Erythroblast (primary cell): ENCODE data around the gene STK10.
A peak's percentile ranks its signal among the peaks of the same experiment; 100 is the strongest.

Experiments
- DNase-seq, 2 experiments: peaks; one replicate each; lab custom pipeline; 2025; lab: John Stamatoyannopoulos, UW
- GATA1 ChIP-seq: IDR thresholded peaks from 2 replicates; pipeline ENCODE4 v1.6.1; 2011; ENCODE audit warnings: low read depth, mild to moderate bottlenecking, control low read depth, low read length, moderate library complexity
- POLR2A ChIP-seq: IDR thresholded peaks from 2 replicates; pipeline ENCODE4 v1.6.1; 2011; ENCODE audit warnings: mild to moderate bottlenecking, low read length

Gene STK10

DNA sequence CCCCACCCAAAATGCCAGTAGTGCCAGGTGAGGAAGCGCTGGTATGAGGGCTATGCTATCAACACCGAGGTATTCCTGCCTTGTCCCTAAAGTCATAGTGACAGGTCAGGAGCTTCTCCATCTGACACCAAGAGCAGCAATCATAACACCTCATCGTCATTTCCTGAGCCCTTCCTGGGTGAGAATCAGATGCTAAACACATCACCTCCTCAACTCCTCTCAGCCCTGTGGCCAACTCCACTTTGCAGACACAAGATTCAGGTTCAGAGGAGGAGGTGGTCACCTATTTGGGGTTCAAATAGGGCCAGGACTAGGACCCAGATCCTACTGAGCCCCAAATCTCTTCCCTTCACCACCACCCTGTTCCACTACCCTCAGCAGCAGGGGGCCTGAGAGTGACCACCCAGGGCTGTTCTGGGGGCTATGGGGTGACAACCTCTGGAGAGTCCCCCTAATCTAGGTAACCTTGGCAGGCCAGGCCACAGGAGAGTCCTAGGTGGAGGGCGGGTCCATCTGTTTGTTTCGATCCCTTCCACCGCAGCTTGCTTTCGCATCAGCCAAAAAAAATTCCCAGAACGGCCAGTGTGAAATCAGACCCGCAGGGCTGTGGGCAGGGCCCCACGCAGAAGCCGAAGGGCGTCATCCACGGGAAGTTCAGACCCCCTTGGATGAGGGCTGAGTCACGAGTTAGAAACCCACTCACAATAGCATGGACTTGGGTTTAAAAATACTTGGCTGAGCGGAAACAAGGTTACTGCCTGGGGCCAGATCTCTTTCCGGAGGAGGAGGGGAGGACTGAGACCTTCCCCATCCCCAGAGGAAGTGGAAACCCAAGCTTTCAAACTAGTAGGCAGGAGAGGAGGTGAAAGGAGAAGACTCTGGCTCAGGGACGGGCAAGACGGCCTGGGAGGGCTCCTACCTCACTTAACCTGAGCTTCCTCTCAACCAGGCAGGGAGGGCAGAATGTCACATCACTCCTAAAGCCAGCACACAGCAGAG is 8.7 kb downstream of the STK10 start:
- no peak for DNase-seq
- TF ChIP-seq GATA1 (no peak), POLR2A (no peak)

DNA sequence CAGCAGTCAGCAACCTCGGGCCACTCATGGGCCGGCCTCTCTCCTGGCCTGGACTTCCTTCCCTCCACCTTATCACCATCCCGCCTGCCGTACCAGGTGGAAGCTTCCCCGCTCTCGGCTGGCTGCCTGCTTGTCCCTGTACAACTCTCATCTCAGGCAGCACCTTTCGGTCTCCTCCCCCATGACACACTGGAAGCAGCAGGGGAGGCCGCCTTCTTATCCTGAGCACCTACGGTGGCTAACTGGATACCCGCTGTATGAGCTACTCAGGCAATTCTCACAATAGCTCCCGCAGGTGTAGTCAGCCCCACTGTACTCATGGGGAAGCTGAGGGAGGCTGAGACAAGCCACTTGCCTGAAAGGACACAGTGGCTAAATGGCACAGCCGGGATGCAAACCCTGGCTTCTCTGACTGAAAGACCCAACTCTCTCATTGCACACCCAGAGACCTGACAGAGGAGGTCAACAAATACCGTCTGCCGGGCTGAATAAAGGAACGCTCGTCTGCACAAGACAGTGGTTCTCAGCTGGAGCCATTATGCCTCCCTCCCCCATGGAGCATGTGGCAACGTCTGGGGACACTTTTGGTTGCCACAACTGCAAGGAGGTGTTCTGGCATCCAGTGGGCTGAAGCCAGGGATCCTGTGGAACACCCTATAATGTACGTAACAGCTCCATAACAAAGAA is 9.6 kb downstream of the STK10 start:
- DNase-seq = no peak
- TF ChIP-seq GATA1 (no peak), POLR2A (no peak)

DNA sequence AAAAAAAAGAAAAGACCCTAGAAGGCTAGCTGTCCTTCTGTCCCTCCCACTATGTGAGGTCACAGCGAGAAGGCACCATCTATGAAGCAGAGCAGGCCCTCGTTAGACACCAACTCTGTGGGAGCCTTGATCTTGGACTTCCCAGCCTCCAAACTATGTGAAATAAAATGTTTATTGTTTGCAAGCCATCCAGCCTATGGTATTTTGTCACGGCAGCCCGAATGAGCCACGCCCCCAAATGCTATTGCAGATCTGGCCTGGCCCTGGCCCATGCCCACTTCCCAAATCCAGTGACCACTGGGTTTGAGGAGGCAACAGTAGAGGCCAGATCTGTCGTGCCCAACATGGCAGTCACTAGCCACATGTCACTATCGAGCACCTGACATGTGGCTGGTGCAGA is 10.8 kb downstream of the STK10 start:
- no peak for TF ChIP-seq GATA1
- no peak for TF ChIP-seq POLR2A
- DNase-seq = no peak

DNA sequence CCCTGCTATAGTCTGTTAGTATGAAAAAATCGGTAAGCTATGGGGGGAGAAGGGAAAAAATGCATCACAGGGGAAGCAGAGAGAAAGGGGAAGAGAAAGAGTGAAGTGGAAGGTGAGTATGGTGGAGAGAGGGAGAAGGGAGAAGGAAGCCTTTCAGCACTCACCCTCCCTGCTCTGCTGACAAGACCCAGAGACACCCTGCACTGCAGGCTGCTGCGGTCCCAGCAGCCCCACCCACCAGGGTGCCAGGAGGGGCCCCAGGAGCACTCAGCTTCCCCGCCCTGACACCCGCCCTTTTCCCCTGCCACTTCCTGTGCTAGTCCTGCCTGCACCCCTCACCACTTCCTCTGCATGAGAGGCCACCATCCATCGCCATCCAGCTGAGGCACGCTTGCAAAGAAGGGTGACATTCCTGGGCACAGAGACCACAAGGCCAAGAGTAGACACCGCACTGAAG is 12.7 kb downstream of the STK10 start:
- peak; percentile 77 to 81 for DNase-seq
- no peak for TF ChIP-seq GATA1
- TF ChIP-seq POLR2A = no peak

DNA sequence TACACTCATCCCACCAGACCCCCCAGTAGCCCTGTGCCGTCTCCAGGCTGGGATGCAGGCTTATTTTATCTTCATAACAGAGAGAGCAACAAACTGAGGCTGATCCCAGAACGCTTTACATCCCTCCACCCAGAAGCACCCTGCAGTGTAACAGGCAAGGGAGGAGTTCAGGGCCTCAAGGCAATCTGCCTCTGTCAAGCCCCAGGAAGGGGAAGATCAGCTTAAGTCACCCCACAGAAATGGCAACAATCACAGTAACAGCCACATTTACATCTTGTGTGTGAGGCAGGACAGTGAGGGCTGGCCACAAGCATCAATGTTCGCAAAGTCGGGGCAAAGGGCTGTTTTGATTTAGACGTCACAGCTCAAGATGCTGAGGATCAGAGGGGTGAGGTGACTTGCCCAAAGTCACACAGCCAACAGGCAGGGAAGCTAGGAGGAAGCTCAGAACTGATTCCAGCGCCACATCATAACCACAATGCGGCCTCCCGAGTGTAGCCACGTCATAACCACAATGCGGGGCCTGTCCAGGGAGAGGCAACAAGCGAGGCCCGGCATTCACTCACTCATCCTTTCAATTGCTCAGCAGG is 14.4 kb downstream of the STK10 start:
- no peak for TF ChIP-seq POLR2A
- no peak for TF ChIP-seq GATA1
- DNase-seq = peak in 1 of 2 experiments; percentile 31

DNA sequence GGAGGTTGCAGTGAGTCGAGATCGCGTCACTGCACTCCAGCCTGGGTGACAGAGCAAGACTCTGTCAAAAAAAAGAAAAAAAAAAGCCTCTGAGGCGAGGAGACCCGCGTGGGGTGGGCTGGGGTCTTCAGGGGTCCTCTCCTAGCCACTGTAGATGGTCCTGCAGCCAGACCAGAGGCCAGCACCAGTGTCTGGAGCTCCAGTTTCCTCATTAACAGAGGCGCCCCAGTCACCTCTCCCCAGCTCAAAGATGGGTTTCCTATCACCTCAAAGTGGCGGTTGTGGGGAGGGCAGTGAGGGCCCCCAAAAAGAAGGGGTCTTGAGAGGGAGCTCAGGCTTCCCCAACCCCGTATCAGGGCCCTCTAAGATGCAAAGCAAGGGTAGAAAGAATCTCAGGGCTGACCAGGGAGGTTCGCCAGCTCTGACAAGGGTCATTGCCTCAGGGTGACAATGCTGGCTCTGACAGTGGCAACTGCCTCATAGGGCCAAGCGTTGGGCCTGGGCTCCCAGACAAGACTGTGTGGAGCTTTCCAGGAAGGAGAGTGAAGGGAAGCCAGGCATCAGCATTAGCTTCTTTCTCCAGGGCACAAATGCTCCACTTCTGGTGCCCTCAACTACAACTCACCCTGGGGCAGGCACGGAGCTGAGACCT is 15.0 kb downstream of the STK10 start:
- no peak for TF ChIP-seq GATA1
- TF ChIP-seq POLR2A = no peak
- DNase-seq = no peak

DNA sequence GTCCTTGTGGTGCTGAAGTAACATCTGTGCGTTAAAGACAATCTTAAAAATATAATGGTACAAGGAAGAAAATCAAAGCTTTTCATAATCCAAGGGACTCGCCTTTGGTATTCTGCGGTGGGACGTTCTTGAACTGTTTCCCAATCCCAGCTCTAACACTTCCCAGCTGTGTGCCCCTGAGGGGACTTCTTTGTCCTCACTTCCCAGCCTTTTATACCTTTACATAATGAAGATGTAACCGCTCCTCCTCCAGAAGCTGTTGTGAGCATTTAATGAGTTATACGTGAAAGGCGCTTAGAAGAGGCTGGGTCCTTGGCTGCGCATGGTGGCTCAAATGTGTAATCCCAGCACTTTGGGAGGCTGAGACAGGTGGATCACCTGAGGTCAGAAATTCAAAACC is 16.9 kb downstream of the STK10 start:
- TF ChIP-seq POLR2A (no peak), GATA1 (no peak)
- DNase-seq = no peak

DNA sequence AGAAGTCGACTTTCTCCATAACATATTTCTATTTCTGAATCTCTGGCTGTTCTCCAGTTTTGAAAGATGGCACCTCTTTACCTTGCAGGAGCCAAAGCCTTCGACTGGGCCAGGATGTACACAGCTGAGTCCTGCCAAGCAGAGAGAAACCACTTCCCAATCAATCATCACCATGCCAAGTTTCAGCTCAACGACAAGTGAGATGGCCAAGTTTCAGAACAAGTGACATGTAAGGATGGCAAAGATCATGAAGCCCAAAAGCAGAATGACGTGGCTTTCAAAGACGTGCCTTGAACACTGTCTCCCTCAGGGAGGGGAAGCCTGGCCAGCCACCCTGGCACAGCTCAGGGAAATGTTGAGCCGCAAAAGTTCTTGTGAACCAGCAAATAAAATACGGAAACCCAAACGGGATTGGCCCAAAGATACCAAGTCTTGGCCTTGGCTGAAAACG is 17.7 kb downstream of the STK10 start:
- no peak for DNase-seq
- TF ChIP-seq GATA1 = no peak

DNA sequence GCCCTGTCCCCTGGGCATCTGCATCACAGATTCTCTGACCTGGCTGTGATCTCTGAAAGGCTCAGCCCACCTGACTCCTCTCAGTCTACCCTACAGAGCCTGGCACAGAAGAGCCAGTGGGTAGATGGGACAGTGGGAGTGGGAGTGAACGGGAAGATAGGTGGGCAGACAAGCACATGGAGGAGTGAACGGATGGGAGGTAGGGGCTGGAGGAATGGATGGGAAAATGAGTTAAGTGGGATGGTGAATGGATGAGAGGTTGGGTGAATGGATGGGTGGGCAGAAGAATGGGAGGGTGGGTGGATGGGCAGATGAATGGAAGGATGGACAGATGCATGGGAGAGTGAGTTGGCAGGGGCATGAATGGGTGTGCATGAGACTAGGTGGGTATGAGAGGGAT is 18.8 kb downstream of the STK10 start:
- TF ChIP-seq POLR2A = no peak
- TF ChIP-seq GATA1 = no peak
- DNase-seq = no peak

DNA sequence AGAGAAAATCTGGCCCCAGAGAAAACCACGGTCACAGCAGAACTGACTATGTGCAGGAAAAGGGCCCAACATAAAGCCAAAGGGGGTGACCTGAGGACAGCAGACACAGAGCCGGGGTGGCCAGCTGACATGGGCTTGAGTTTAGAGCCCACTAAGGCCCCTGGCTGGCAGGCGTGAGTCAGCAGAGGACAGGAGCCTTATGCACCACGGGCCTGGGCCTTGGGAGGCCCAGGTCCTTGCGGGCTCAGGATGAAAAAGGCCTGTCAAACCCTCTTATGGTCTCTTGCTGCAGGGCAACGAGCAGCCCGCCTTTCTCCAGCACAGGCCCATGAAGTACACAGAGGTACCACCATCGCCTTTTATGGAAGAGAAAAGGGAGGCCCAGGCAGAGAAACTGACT is 19.7 kb downstream of the STK10 start:
- TF ChIP-seq POLR2A (no peak), GATA1 (no peak)
- no peak for DNase-seq

DNA sequence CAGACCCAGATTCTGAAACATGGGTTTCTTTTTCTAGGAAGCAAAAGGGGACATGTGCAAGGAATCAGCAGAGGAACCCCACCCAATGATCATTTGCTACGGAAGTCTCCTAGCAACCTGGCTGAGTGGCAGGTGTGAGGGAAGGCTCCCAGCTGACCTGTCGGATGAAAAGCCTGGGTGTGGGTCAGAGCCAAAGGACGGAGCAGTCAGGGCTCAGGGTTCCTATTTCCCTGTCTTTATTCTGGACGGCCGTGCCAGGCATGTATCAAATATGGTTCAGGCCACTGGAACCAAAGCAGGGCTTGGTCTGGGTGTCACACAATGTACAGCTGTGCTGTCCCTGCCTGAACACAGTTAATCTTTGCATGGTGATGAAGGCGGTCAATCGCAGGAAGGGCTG is 20.1 kb downstream of the STK10 start:
- TF ChIP-seq POLR2A (no peak), GATA1 (no peak)
- no peak for DNase-seq

DNA sequence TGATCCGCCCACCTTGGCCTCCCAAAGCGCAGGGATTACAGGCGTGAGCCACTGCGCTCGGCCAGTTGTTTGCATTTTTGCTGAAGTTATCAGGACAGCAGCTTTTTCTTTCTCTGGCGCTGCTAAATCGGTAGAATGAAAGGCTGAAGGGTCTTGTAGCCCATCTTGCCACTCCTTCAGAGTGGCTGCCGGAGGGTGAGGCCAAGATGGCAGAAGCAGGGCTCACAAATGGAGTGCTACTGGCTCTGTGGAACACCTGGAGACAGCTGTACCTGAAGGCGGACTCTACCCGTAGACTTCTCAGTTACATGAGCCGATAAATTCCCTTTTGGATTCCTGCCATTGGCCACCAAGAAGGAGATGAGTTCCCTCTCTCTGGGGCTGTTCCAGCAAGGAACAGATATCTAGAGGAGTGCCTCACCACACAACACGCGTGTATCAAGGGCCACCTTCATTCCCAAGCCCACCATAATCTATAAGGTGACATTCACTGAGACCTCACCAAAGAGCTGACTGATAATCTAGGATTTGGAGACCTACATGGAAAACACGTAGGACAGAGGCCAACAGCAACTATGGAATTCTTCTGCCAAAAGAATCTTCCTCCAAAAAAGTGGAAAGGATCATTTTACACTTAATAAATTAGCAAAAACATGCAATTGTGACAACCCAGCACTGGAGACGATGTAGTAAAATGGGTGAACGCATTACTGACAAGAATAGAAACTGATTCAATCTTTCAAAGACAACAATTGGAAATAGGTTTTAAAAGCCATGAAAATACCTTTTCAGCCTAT is 21.8 kb downstream of the STK10 start:
- TF ChIP-seq GATA1 (no peak), POLR2A (no peak)
- DNase-seq = no peak
